ENCODE results near the gene SMC1B.
A peak's percentile ranks its signal among the peaks of the same experiment; 100 is the strongest.

SMC1B gene

DNA sequence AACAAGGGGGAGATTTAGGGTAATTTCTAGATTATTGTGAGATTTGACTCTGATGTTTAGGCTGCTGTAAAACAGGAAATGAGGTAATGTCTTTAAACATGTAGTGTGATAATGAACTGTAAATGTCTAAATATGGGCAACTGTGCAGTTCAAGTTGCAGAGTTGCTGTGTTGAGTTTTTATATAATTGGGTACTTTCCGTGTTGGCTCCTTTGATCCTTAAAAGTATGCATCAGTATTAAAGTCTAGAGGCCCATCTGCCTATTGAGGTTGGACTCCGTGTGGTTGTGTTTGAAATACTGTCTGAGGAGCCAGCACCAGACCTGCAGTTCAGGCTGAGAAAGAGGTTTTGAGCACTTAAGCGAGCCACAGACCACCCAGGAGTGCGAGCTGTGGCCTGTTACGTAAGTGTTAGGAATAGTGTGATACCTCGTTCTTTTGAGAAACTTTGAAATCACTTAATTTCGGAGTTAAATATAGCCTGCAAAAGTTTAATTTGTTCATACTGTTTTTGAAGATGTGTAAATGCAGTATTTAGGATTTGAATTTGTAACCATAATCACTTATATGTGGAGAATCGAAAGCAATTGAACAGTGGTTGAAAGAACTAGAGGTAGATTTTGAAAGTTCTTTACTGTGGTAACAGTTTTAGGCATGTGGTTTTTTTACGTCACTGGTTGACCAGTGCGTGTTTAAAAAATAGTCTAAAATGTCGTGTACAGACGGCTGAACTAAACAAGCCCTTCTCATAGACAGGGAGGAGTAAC, 94.7 kb downstream of the SMC1B start:
- DNase-seq, result no peak

- DNase-seq, result peak; percentile 54
Observed at GRCh38 chr22:45318168-45318557, 95.2 kb downstream of the SMC1B start.

GRCh38 chr22:45317551-45318167, 95.7 kb downstream of the SMC1B start:
- DNase-seq, result no peak

DNA sequence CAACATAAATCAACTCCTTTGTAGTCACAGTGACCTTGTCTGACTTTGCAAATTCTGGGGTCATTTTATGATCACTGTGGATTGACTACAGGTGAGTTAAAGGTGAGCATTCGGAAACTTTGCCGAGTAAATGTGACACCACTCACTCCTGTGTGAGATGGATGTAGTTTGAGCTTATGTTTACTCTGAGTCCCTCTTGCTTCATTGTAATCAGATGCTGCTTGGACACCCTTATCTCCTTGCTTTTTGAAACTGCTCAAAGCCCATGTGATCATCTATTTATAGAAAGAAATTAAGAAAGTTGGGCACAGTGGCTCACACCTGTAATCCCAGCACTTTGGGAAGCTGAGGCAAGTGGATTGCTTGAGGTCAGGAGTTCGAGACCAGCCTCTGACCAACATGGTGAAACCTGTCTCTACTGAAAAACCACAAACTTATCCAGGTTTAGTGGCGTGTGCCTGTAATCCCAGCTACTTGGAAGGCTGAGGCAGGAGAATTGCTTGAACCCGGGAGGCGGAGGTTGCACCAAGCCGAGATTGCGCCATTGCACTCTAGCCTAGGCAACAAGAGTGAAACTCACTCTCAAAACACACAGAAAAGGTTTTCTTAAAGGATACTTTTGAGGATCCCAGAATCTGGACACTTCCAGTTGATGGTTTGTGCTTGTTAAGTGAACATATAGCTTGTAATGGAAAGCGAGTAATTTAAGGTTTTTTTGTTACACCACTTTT, 96.4 kb downstream of the SMC1B start:
- DNase-seq, result no peak

- no peak for DNase-seq
Observed at GRCh38 chr22:45314786-45315185, 98.6 kb downstream of the SMC1B start.

- DNase-seq, result no peak
Observed at GRCh38 chr22:45314054-45314721, 99.2 kb downstream of the SMC1B start.

- DNase-seq, result no peak
Observed at GRCh38 chr22:45312856-45313255, 100.5 kb downstream of the SMC1B start.

GRCh38 chr22:45312415-45312814, 101.0 kb downstream of the SMC1B start:
- no peak for DNase-seq

DNA sequence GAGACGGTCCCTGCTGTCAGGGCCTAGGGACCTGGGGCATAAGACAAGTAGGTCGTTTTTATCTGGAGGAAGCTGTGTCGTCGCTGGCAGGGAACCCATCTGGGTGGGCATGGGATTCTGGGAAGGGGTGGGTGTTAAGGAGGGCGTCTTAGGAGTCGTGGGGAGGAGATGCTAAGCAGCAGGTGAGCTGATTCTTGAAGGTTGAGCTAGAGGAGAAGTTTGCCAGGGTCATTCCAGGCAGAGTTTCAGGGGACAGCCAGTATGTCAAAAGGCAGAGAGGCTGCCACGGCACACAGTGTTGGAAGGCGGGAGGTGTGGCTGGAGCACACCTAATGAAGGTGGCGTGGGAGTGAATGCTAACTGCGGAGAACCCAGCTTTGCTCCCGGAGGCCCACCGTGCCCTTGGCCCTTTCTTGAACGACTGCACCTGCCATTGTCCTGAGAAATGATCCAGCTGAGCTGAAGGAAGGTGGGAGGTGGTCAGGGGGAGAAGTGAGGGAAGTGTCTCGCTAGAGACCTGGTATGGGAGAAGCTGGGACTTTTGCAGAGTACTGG, 102.3 kb downstream of the SMC1B start:
- no peak for DNase-seq

- no peak for DNase-seq
Observed at GRCh38 chr22:45310331-45310976, 102.9 kb downstream of the SMC1B start.

DNA sequence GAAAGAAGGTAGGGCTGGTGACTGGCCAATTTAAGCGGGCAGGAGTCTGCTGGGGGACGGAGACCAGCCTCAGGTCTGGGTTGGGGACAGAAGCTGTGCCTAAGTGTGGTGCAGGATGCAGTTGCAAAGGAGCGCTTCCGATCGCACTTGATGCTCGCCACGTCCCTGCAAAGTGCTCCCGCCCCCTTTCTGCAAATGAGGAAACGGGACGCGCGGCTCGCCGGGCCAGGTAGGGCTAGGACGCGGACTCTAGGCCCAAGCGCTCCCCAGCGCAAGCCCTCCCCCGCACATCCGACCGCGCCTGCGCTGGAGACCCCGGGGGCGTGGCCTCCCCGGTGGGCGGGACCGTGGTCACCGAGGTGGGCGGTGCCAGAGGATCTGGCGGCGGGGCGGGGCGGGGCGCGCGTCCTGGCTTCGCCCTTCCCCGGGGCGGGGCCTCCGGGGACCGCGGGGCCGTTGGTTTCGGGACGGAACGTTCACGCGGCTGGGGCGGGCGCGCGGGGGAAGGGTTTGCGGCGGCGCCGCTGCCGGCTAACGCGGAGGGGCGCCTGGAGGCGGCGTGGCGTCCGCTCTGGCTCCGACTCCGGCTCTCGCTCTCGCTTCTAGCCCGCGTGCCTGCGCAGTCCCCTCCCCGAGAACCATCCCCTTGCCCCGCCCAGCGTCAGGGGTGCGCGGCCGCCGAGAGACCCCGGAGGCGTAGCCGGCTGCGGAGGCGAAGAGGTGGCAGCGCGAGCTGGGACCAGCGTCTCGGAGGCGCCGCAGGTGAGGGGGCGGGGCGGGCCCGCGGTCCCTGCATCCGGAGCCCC, 103.8 kb downstream of the SMC1B start, which contains the start of gene FAM118A:
Gene FAM118A (plus strand): TSS at position 513 of the 806 bp plus-strand sequence. CDS start 12,446 bp downstream, outside the sequence.
- peak; percentile 83 for DNase-seq

GRCh38 chr22:45308957-45309421, 104.4 kb downstream of the SMC1B start:
- DNase-seq, result no peak

DNA sequence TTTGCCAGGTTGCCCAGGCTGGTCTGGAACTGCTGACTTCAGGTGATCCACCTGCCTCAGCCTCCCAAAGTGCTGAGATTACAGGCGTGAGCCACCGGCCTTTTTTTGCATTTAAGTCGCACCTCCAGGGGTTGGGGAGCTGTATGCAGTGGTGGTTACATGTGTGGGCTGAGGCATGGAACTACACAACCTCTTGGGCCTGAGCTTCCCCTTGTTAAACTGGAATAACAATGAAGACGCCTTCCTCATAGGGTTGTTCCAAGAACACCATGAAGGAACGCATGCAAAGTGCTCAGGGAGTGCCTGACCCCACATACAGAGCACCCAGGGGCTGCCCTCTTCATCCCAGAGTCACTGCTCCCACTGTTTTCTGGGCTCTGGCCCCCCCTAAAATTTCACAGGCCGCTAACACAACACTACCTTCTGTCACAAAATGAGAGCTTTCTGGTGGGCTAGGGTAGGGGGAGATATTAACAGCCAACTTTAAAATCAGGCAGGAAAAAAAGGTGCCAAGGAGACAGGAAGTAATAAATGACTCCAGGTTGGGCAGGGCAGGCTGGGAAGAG, 104.9 kb downstream of the SMC1B start:
- DNase-seq, result no peak

DNA sequence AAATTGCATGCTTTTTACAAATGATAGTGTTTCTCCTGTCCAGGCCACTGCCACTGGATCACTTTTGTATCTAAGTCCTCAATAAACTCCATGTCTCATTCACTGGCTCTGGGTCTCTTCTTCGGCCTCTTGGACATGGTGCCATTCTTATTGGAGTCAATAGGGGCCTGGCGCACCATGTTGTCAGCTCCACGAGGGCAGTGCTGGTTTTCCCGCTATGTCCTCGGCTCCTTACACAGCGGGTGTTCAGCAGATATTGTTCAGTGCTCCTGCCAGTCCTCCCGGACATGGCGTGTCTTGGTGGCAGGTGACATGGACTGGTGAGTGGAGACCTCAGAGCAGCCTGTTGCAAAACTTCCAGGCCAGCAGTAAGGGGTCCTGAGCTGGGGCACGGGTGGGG, 107.3 kb downstream of the SMC1B start:
- no peak for DNase-seq

DNA sequence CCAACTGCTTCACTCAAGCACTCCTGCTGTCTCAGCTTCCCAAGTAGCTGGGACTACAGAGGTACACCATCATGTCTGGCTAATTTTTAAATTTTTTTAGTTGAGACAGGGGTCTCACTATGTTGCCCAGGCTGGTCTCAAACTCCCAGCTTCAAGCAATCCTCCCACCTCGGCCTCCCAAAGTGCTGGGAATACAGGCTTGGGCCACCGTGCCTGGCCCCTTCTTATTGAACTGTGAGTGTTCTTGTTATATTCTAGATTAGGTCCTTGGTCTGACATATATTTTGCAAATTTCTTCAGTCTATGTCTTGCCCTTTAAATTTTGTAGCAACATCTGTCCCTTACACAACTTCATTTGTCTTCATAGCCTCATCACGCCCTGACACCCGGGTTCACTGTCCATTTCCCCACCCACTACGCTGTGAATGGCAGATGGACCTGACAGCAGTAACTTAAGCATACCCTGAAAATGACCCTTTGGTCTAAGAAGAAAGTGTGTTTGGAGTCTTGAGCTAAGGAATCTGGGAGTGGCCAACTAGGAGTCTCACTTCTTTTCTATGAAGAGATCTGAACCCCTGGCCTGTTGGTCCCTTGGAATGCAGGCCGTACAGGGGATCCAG, 107.8 kb downstream of the SMC1B start:
- no peak for DNase-seq

DNA sequence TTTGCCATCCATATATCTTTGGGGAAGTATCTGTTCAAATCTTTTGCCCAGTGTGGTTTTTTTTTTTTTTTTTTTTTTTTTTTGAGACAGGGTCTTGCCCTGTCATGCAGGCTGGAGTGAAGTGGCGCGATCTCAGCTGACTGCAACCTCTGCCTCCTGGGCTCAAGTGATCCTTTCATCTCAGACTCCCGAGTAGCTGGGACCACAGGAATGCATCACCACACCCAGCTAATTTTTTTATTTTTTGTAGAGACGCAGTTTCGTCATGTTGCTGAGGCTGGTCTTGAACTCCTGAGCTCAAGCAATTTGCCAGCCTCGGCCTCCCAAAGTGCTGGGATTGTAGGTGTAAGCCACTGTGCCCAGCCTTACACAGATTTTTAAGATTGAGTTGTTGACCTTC, 108.4 kb downstream of the SMC1B start:
- DNase-seq, result no peak

DNA sequence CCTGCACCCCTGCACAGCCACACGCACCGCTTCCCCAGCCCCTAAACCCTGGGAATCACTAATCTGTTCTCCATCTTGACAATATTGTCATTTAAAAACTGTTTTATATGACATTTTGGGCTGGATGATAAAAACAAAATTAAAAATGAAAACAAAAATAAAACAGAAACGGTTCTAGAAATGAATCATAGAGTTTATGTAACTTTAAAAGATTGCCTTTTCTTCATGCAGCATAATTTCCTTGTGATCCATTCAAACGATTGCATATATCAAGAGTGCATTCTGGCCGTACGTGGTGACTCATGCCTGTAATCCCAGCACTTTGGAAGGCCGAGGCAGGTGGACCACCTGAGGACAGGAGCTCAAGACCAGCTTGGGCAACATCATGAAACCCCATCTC, 110.2 kb downstream of the SMC1B start:
- no peak for DNase-seq

- DNase-seq, result no peak
Observed at GRCh38 chr22:45302751-45303150, 110.6 kb downstream of the SMC1B start.

DNA sequence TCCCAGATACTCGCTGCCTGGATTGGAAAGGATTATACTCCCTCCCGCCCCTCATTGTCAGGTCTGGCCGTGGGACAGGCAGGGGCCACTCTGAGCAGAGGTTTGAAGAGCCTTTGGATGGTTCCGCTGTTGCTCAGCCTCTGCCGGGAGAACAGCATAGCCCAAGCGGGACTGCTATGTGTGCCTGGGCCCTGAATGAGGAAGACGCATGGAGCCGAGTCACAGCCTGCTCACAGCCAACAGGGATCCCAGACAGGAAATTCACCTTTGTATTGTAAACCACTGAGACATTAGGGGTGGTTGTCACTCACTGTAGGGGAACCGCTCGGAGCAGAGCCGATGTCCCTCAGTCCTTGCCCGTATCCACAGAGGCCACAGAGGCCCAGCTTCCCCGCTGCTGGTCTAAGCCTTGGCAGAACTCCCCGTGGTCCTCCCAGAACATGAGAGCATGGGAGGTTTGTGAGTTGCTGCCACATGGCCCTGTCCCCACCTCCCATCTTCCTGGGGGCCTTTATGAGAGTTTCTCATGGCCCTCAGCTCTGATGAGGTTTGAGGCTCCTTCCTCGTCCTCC, 114.4 kb downstream of the SMC1B start:
- no peak for DNase-seq

- DNase-seq, result no peak
Observed at GRCh38 chr22:45296628-45297297, 116.6 kb downstream of the SMC1B start.

All from NCI-H2227 treated with DMSO at 0.1 percent for 48 hours (cell line).